Lower leg skin (tissue), 4 donors: ENCODE results near the gene CHST5. TPM values are rescaled to one million over a fixed set of nuclear protein-coding genes. Genes with fewer than 3 reads are reported as not detected.
A peak's percentile ranks its signal among the peaks of the same experiment; 100 is the strongest.

Experiments used
- DNase-seq, 2 donors: peaks; one replicate each; pipeline ENCODE4 v3.0.0-alpha.2; 2019; ENCODE audit warnings: low spot score in 2 of 2
- H3K4me3 ChIP-seq: fragments of 200-600 bp; sonication (generic); 2 replicates; pipeline ENCODE4 v1.5.1; 2017; ENCODE audit warnings: mild to moderate bottlenecking, low read depth; ENCODE audit not compliant: poor library complexity, severe bottlenecking
- CTCF ChIP-seq, 3 donors: fragments of 450-650 bp; IDR thresholded peaks; one replicate each; pipeline ENCODE4 v1.5.1; 2016; ENCODE audit warnings: antibody characterized with exemption in 3 of 3, mild to moderate bottlenecking in 3 of 3, moderate library complexity in 2 of 3
- POLR2A ChIP-seq, 2 donors: fragments of 450-650 bp; IDR thresholded peaks; one replicate each; pipeline ENCODE4 v1.6.1; 2016 to 2017; ENCODE audit warnings: antibody characterized with exemption in 2 of 2, mild to moderate bottlenecking in 1 of 2, moderate library complexity in 1 of 2
- WGBS, 2 donors: methylation state at CpG; one replicate each; pipeline ENCODE4 v1.1.5; 2018; 5-methylcytosine and 5-hydroxymethylcytosine counted together
- intact Hi-C: fragments of 100-400 bp; cut with DNase I; formaldehyde crosslinking; loops from one replicate; pipeline ENCODE4 v1.15.0; 2023; ENCODE audit warnings: low total_unique reads
- total RNA-seq, 4 donors: library from RNA; depleted of rRNA; stranded (reverse); fragments of >200 nt; gene quantifications; one replicate each; pipeline ENCODE4 v1.1.0, GENCODE V29; 2016

The CHST5 gene
- total RNA-seq: under 1 TPM in 1 of 4 donors, not detected in 3; 0.83 TPM

- TF ChIP-seq CTCF (IDR thresholded peaks at IDR 0.05): no peak
- no peak within 1 kb of the TSS for H3K4me3 ChIP-seq
- WGBS, 2 donors: 91 to 93% methylated on average over 5 to 7 of the region's 7 CpGs
- intact Hi-C loops: no loop called here
- no peak for DNase-seq
Measured at GRCh38 chr16:75535901-75536300, at the start of gene CHST5. Gene CHST5 (minus strand): TSS chr16:75536108. CDS start chr16:75530384, 5,724 bp downstream.

GRCh38 chr16:75584108-75584507 lies 48.2 kb upstream of the CHST5 start:
- intact Hi-C loops: no loop called here
- no peak overlapping the region for H3K4me3 ChIP-seq
- no peak for TF ChIP-seq POLR2A (IDR thresholded peaks at IDR 0.05)
- TF ChIP-seq CTCF (IDR thresholded peaks at IDR 0.05): no peak
- peak in 1 of 2 donors; percentile 31 for DNase-seq
- 55 to 63% methylated on average over 3 of the region's 3 CpGs for WGBS, 2 donors

- no peak overlapping the region for H3K4me3 ChIP-seq
- no peak for DNase-seq
- WGBS, 2 donors: 82 to 85% methylated on average over 7 of the region's 7 CpGs
- intact Hi-C loops: no loop called here
- TF ChIP-seq POLR2A (IDR thresholded peaks at IDR 0.05): no peak
- TF ChIP-seq CTCF (IDR thresholded peaks at IDR 0.05): no peak
Measured at GRCh38 chr16:75579281-75579834, 43.5 kb upstream of the CHST5 start.

GRCh38 chr16:75578725-75579124 lies 42.8 kb upstream of the CHST5 start:
- 86 to 89% methylated on average over 2 of the region's 2 CpGs for WGBS, 2 donors
- DNase-seq: no peak
- H3K4me3 ChIP-seq: no peak overlapping the region
- intact Hi-C loops: no loop called here
- TF ChIP-seq POLR2A (IDR thresholded peaks at IDR 0.05) (no peak), CTCF (IDR thresholded peaks at IDR 0.05) (no peak)

GRCh38 chr16:75578212-75578611 lies 42.3 kb upstream of the CHST5 start:
- WGBS, 2 donors: 93 to 94% methylated on average over 7 of the region's 7 CpGs
- no peak overlapping the region for H3K4me3 ChIP-seq

More at GRCh38 chr16:75578212-75578611, 42.3 kb upstream of the CHST5 start:
- DNase-seq: peak in 1 of 2 donors; percentile 9
- intact Hi-C loops: no loop called here
- TF ChIP-seq CTCF (IDR thresholded peaks at IDR 0.05): no peak
- TF ChIP-seq POLR2A (IDR thresholded peaks at IDR 0.05): no peak
